ENCODE measurements around the gene PTGDR.

GRCh38 chr14:52227619-52228222 is 39.8 kb upstream of the PTGDR start:
- TF ChIP-seq CTCF (IDR thresholded peaks at IDR 0.05) (no peak), POLR2AphosphoS5 (IDR thresholded peaks at IDR 0.05) (no peak), POLR2A (IDR thresholded peaks at IDR 0.05) (no peak)

Measured in breast epithelium (tissue), 3 donors.